ENCODE results near the gene RBBP8NL.
A peak's percentile ranks its signal among the peaks of the same experiment; 100 is the strongest.

Gene RBBP8NL

GRCh38 chr20:62387933-62388635 is 39.3 kb downstream of the RBBP8NL start:
- H3K9me3 ChIP-seq (ENCODE audit: low read length) = no peaks in the 10 kb centered on the region
- H3K36me3 ChIP-seq (ENCODE audit: insufficient read depth, low read length) = peaks cover 56% of the 10 kb centered on the region
- H2AFZ ChIP-seq (ENCODE audit: low read length) = no peak overlapping the region
- peak overlapping the region; percentile 100 for H3K4me3 ChIP-seq (ENCODE audit: low read depth, low read length, poor library complexity, severe bottlenecking)
- no peaks in the 10 kb centered on the region for H3K27me3 ChIP-seq (ENCODE audit: insufficient read depth, low read length)
- H3K79me2 ChIP-seq (ENCODE audit: insufficient read depth, low read length) = peaks cover 27% of the 10 kb centered on the region
- no peaks in the 10 kb centered on the region for H3K9me2 ChIP-seq (ENCODE audit: low read depth, low read length)
- H3K9ac ChIP-seq (ENCODE audit: low read length) = peak overlapping the region; percentile 100
- peak overlapping the region; percentile 56 for H3K27ac ChIP-seq (ENCODE audit: low read depth, low read length, poor library complexity, severe bottlenecking)
- H4K20me1 ChIP-seq (ENCODE audit: insufficient read depth, low read length) = no peaks in the 10 kb centered on the region
- peak overlapping the region; percentile 97 for H3K4me2 ChIP-seq (ENCODE audit: low read length)
- TF ChIP-seq CTCF (IDR thresholded peaks at IDR 0.05; ENCODE audit: low read length) = no peak
- TF ChIP-seq EZH2 (IDR thresholded peaks at IDR 0.05; ENCODE audit: borderline replicate concordance, low read length) = no peak
- peaks cover 21% of the 10 kb centered on the region for H3K4me1 ChIP-seq (ENCODE audit: insufficient read depth, low read length, severe bottlenecking)
- no peaks in the 10 kb centered on the region for H3F3A ChIP-seq (ENCODE audit: insufficient read depth, low read length)

GRCh38 chr20:62387219-62387913 is 40.0 kb downstream of the RBBP8NL start:
- Histone ChIP-seq H3K27me3 (ENCODE audit: insufficient read depth, low read length) (no peaks in the 10 kb centered on the region), H3K79me2 (ENCODE audit: insufficient read depth, low read length) (peaks cover 27% of the 10 kb centered on the region), H3K36me3 (ENCODE audit: insufficient read depth, low read length) (peaks cover 50% of the 10 kb centered on the region), H3K27ac (ENCODE audit: low read depth, low read length, poor library complexity, severe bottlenecking) (peak overlapping the region; percentile 56), H2AFZ (ENCODE audit: low read length) (no peak overlapping the region), H3K9me3 (ENCODE audit: low read length) (no peaks in the 10 kb centered on the region), H3K4me2 (ENCODE audit: low read length) (peak overlapping the region; percentile 97), H3K4me1 (ENCODE audit: insufficient read depth, low read length, severe bottlenecking) (peaks cover 21% of the 10 kb centered on the region), H3K4me3 (ENCODE audit: low read depth, low read length, poor library complexity, severe bottlenecking) (peak overlapping the region; percentile 100), H4K20me1 (ENCODE audit: insufficient read depth, low read length) (no peaks in the 10 kb centered on the region), H3F3A (ENCODE audit: insufficient read depth, low read length) (no peaks in the 10 kb centered on the region), H3K9ac (ENCODE audit: low read length) (peak overlapping the region; percentile 100), H3K9me2 (ENCODE audit: low read depth, low read length) (no peaks in the 10 kb centered on the region)
- no peak for TF ChIP-seq CTCF (IDR thresholded peaks at IDR 0.05; ENCODE audit: low read length)
- TF ChIP-seq EZH2 (IDR thresholded peaks at IDR 0.05; ENCODE audit: borderline replicate concordance, low read length) = no peak

GRCh38 chr20:62386383-62387218 is 40.7 kb downstream of the RBBP8NL start, which contains the start of gene RPS21:
RPS21 (plus strand) TSS chr20:62387103; CDS start chr20:62387339, 236 bp downstream.
- Histone ChIP-seq H3K27me3 (ENCODE audit: insufficient read depth, low read length) (no peaks in the 10 kb centered on the region), H3K4me3 (ENCODE audit: low read depth, low read length, poor library complexity, severe bottlenecking) (peak within 1 kb of the TSS; percentile 100), H3K9me3 (ENCODE audit: low read length) (no peaks in the 10 kb centered on the region), H4K20me1 (ENCODE audit: insufficient read depth, low read length) (no peaks in the 10 kb centered on the region), H3K79me2 (ENCODE audit: insufficient read depth, low read length) (peaks cover 27% of the 10 kb centered on the region), H3K4me2 (ENCODE audit: low read length) (peak within 1 kb of the TSS; percentile 97), H3K36me3 (ENCODE audit: insufficient read depth, low read length) (peaks cover 53% of the 10 kb centered on the region), H3K9ac (ENCODE audit: low read length) (peak within 1 kb of the TSS; percentile 100), H3F3A (ENCODE audit: insufficient read depth, low read length) (no peaks in the 10 kb centered on the region), H3K27ac (ENCODE audit: low read depth, low read length, poor library complexity, severe bottlenecking) (peak within 1 kb of the TSS; percentile 56), H3K4me1 (ENCODE audit: insufficient read depth, low read length, severe bottlenecking) (peaks cover 21% of the 10 kb centered on the region), H3K9me2 (ENCODE audit: low read depth, low read length) (no peaks in the 10 kb centered on the region), H2AFZ (ENCODE audit: low read length) (no peak within 1 kb of the TSS)
- TF ChIP-seq EZH2 (IDR thresholded peaks at IDR 0.05; ENCODE audit: borderline replicate concordance, low read length) (no peak), CTCF (IDR thresholded peaks at IDR 0.05; ENCODE audit: low read length) (no peak)

Measured in OCI-LY1 (cell line).